Measurements from ENCODE around the gene MAML3.
"Not testable (repeated sequence)": the region's sequence is repeated elsewhere in the genome, so short reads cannot be mapped to it uniquely, and the experiment has no call there.

MAML3 gene

GRCh38 chr4:139712882-139713281, 441.1 kb downstream of the MAML3 start:
- DNase-seq: no peak

- DNase-seq: no peak
Observed at GRCh38 chr4:139711461-139711860, 442.5 kb downstream of the MAML3 start.

DNA sequence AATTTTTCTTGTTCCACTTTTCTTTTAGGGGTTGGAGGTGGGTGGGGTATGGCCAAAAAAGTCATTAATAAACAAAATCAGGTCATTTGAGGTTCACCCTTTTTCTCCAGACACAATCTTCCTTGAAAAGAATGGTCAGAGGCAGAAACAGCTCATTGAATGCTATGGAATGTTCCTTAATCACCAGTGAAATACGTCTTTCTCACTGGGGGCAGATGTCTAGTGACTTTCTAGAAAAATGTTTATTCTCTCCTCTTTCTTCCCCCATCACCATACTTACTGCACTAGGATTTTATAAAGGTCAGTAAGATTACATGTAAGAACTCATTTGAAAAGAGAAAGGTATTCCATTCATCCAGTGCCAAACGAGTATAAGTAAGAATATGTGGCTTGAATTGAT, 443.9 kb downstream of the MAML3 start:
- no peak for DNase-seq

DNA sequence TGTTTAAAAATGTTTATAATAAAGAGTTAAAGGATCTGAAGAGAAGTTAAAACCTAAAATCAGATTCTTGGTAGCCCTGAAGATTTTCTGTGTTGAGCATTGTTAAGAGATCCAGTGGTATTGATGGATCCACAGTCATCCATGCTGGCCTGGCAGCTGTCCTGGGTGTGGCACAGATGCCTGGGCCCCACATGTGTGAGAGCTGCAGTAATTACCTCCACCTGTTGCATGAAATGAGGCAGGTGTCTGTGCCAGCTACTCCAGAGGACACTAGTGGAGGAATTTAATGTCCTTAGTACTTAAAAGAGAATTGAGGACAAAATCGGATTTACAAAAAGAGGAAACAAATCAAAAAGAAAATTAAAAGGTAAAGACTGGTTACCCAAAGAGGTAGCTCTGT, 444.3 kb downstream of the MAML3 start:
- no peak for DNase-seq

DNA sequence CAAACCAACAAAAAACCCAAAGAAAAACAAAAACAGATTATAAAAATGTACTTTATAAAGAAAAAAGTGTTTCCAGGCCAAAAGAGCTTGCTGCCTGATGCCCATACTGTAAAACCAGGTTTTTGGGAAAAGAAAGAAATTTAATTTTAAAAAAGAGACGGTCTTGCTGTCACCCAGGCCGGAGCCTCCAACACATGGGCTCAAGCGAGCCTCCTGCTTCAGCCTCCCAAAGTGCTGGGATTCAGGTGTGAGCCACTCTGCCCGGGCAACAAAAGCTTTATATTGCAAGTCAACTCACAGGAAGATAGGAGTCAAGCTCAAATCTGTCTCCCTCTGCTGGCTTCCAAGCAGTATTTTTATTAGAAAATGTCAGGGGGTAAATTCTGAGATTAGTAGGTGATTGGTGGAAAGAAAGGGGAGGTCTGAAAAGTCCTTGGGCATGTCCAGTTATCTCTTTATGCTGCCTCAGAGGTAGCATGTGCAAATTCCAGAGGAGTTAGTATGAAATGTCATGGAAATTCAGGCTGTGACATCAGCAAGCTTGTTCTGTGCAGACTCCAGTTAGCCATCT, 449.0 kb downstream of the MAML3 start:
- DNase-seq: no peak

DNA sequence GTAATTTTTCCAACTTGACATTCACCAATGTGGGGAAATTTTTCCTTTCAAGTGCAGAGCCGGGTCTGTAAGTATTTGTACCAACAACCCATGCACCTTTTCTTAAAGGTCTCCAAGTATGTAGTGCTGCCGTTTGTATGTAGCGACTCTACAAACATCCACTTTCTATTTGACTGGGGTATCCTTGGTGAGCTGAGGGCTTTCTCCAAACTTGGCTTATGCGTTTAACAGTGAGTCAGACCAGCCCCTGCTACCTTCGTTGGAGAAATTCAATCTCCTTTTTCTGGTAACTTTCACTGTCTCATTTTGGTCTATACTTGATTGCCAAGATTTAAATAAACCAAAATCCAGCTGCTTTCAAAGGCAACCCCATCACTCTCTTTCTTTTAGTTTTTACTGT, 453.4 kb downstream of the MAML3 start:
- no peak for DNase-seq

DNA sequence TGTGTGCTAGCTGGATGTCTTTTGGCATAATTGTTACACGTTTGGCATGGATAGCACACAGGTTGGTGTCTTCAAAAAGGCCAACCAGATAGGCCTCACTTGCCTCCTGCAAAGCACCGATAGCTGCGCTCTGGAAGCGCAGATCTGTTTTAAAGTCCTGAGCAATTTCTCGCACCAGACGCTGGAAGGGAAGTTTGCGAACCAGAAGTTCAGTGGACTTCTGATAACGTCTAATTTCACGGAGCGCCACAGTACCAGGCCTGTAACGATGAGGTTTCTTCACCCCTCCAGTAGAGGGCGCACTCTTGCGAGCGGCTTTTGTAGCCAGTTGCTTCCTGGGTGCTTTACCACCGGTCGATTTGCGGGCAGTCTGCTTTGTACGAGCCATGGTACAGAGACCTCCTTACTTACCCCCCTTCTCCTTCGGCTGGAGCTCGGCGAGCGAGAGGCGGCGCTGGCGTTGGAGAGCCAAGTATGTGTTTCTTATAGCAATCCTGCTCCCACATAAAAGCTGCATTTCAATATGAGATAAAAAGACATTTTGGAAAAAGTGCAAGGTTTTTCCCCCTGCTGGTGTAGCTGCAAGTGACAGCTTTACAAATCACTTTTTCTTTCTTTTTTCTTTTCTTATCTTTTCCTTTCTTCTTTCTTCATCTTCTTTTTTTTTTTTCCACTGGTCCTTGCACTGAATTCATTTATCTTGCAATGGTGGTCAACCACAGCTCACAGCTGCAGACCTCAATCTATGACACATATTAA, 455.6 kb downstream of the MAML3 start:
- DNase-seq: not testable (repeated sequence)

GRCh38 chr4:139696491-139696890, 457.5 kb downstream of the MAML3 start:
- no peak for DNase-seq

GRCh38 chr4:139694522-139695107, 459.4 kb downstream of the MAML3 start:
- DNase-seq: no peak

- DNase-seq: no peak
Observed at GRCh38 chr4:139692309-139693012, 461.5 kb downstream of the MAML3 start.

DNA sequence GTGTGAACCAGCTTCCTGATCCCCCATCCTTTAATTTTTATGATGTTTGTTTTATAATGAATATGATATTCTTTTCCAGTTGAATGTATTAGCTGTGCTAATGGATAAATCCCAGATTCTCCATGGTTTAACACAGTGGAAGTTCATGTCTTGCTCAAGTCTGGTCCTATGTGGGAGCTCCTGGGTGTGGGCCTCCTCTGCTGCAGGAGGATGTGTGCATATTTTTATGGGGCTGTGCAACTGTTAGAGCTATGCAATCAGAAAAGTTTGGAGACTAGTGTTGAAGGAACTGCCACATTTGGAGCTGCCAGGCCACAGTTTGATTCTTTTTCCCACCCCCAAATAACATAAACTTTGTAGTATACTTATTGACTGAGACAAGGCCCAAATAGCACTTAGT, 463.6 kb downstream of the MAML3 start:
- no peak for DNase-seq

DNA sequence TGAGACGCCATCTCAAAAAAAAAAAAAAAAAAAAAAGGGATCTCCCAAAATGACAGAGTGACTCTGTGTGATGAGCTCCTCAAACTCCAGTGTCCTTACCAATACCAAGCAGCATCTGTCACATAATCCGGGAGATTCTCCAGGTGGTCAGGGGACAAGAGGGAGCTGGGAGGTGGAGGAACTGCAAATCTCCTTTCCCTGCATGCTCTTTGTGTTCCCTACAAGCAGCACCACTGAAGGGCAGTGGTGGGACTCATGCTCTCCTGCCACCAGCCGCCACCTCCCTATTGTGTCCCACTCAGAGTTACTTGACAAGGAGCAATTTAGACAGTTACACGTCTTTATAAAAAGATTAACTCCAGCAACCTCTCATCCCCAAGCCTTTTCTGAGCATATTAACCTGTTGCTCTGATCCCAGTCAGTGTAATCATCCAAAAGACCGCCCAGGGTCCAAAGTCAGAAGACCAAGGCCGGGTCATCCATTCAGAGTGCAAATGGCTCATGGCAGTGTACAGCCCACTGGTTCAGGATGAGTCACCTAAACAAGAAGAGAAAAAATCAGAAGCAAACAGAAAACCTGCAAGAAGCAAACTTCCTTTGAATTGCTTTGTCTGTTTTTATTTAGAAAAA, 464.8 kb downstream of the MAML3 start:
- DNase-seq: no peak

DNA sequence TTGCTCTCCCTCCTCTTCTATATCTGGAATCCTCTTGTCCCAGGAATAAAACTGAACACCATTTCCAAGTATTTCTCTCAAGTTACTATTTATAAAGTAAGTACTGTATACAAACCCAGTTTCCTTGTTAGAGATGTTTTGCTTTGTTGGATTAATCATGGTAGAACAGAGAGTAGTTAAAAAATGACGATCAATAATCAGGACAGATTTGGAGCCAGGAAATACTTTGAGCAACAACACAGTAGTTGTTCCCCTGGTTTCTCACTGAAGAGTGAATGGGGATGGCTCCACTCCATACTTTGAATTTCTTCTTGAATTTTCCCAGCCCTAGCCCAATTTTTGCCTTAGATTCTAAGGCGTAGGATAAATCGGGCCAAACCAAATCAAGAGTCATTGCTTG, 467.0 kb downstream of the MAML3 start:
- DNase-seq: no peak

DNA sequence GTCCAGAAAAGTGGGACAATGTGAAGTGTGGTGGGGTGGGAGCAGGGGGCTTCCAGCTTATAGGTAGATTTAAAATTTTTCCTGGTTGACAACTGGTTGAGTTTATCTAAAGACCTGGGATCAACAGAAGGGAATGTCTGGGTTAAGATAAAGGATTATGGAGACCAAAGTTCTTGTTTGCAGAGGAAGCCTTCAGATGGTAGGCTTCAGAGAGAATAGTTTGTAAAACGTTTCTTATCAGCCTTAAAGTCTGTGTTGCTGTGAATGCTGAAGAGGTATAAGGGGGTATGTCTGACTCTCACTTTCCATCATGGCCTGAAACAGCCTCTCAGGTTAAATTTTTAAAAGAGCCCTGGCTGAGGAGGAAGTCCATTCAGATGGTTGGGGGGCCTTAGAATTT, 467.9 kb downstream of the MAML3 start:
- no peak for DNase-seq

GRCh38 chr4:139685180-139685579, 468.8 kb downstream of the MAML3 start:
- DNase-seq: no peak

DNA sequence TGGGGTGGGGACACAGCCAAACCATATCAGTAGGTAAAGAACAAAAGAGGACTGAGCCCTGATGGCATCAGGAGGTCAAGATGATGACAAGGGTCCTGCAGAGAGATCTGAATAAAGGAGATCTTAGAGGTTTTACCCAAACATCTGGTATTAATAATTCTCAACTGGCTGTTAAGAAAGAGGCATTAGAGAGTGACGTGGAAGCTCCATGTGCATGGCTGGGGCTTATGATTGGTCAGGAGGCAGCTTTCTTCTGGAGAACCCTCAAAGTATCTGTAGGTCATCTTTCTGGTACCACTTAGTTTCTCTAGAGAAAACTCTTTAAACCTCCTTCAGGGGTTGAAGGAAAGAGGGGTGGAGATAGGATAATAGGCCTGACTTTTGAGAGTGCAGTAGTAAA, 469.6 kb downstream of the MAML3 start:
- no peak for DNase-seq

GRCh38 chr4:139682741-139683151, 471.2 kb downstream of the MAML3 start:
- no peak for DNase-seq

DNA sequence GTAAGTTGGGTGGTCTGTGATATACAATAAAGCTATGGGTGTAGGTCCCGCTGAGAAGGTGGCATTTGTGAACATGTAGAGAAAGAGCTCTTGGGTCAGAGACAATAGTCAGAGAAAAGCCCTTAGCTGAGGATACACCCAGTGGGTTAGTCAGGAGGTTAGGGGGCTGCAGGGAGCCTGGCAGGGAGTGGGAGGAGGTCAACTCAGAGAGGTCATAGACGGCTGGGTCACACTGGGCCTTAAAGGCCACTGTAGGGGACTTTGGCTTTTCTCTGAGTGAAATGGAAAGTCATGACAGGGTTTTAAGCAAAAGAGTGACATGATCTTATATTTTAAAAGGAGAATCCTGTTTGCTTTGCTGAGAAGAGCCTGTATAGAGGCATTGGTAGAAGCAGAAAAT, 471.7 kb downstream of the MAML3 start:
- DNase-seq: no peak

DNA sequence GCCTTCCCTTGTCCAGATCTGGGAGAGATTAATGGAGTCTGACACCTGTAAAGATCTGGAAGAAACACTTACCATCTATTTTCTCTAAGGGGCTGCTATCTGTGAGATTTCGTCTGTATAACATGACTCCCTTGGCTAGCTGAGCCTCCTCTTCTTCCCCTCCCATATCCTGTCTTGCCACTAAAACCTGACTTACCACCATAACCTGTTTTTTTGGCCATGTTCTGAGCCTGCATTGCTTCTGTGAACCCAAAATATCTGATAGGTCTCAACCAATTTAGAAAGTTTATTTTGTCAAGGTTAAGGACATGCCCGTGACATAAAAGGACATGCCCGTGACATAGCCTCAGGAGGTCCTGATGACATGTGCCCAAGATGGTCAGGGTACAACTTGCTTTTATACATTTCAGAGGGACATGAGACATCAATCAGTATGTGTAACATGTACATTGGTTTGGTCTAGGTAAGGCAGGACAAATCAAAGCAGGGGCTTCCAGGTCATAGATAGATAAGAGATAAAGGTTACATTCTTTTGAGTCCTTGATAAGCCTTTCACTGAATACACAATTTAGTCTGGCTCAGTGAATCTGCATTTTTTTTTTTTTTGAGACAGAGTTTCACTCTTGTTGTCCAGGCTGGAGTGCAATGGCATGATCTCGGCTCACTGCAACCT, 476.9 kb downstream of the MAML3 start:
- DNase-seq: no peak

GRCh38 chr4:139676365-139676764, 477.6 kb downstream of the MAML3 start:
- DNase-seq: no peak

- no peak for DNase-seq
Observed at GRCh38 chr4:139675651-139676050, 478.3 kb downstream of the MAML3 start.

GRCh38 chr4:139674875-139675550, 479.0 kb downstream of the MAML3 start:
- DNase-seq: no peak
